Neural cell (in vitro differentiated cells): ENCODE data around the gene STX4. TPM values are rescaled to one million over a fixed set of nuclear protein-coding genes. Genes with fewer than 3 reads are reported as not detected.

Source experiments
- H2AFZ ChIP-seq: fragments of 200-600, 300-800 bp; sonication (generic), shearing (Covaris generic); 2 replicates; pipeline ENCODE4 v1.6.0; 2014; ENCODE audit warnings: low read depth, mild to moderate bottlenecking, antibody characterized with exemption, low read length, moderate library complexity
- H3F3A ChIP-seq: fragments of 200-600 bp; shearing (Covaris generic); 2 replicates; pipeline ENCODE4 v1.6.1; 2016; ENCODE audit warnings: mild to moderate bottlenecking, moderate library complexity, mixed read lengths, antibody characterized with exemption, low read length; ENCODE audit not compliant: insufficient read depth, poor library complexity, severe bottlenecking
- H3K27ac ChIP-seq: fragments of 200-600, 300-800 bp; sonication (generic), shearing (Covaris generic); 2 replicates; pipeline ENCODE4 v1.5.1; 2014; ENCODE audit warnings: mild to moderate bottlenecking, low read length, moderate library complexity
- H3K27me3 ChIP-seq: fragments of 300-800, 200-600 bp; sonication (generic), shearing (Covaris generic); 2 replicates; pipeline ENCODE4 v1.6.0; 2014; ENCODE audit warnings: mild to moderate bottlenecking, low read depth, low read length, moderate library complexity; ENCODE audit not compliant: insufficient read depth
- H3K36me3 ChIP-seq: fragments of 300-800, 200-600 bp; sonication (generic), shearing (Covaris generic); 2 replicates; pipeline ENCODE4 v1.5.1; 2014; ENCODE audit warnings: mild to moderate bottlenecking, antibody characterized with exemption, low read length, moderate library complexity; ENCODE audit not compliant: insufficient read depth
- H3K4me2 ChIP-seq: fragments of 300-800, 200-600 bp; sonication (generic), shearing (Covaris generic); 2 replicates; pipeline ENCODE4 v1.6.0; 2014; ENCODE audit warnings: mild to moderate bottlenecking, low read length
- H3K4me3 ChIP-seq: fragments of 300-800, 200-600 bp; sonication (generic), shearing (Covaris generic); 2 replicates; pipeline ENCODE4 v1.5.1; 2014; ENCODE audit warnings: mild to moderate bottlenecking, low read length, moderate library complexity
- H3K79me2 ChIP-seq: fragments of 200-600 bp; shearing (Covaris generic); replicated peaks from 2 replicates; pipeline ENCODE4 v1.6.0; 2014; ENCODE audit warnings: mild to moderate bottlenecking, low read length, moderate library complexity; ENCODE audit not compliant: insufficient read depth
- H3K9ac ChIP-seq: fragments of 300-800, 200-600 bp; sonication (generic), shearing (Covaris generic); 2 replicates; pipeline ENCODE4 v1.6.1; 2016; ENCODE audit warnings: mild to moderate bottlenecking, low read length, mixed read lengths
- H3K9me2 ChIP-seq: fragments of 200-600 bp; shearing (Covaris generic); 2 replicates; pipeline ENCODE4 v1.6.1; 2016; ENCODE audit warnings: mild to moderate bottlenecking, low read length, mixed read lengths; ENCODE audit not compliant: insufficient read depth
- H3K9me3 ChIP-seq: fragments of 200-600, 300-800 bp; sonication (generic), shearing (Covaris generic); 2 replicates; pipeline ENCODE4 v1.6.1; 2016; ENCODE audit warnings: mild to moderate bottlenecking, mixed run types, low read length, moderate library complexity, mixed read lengths
- H4K20me1 ChIP-seq: fragments of 200-600 bp; shearing (Covaris generic); 2 replicates; pipeline ENCODE4 v1.6.1; 2016; ENCODE audit warnings: mild to moderate bottlenecking, mixed run types; ENCODE audit not compliant: insufficient read depth
- CTCF ChIP-seq: fragments of 450-650 bp; IDR thresholded peaks from 2 replicates; pipeline ENCODE4 v1.5.1; 2014; ENCODE audit warnings: antibody characterized with exemption, mild to moderate bottlenecking, moderate library complexity; ENCODE audit not compliant: poor library complexity, severe bottlenecking
- EP300 ChIP-seq: fragments of 450-650 bp; conservative IDR thresholded peaks from 2 replicates; pipeline ENCODE4 v1.6.1; 2014; ENCODE audit warnings: antibody characterized with exemption, mild to moderate bottlenecking, moderate library complexity; ENCODE audit not compliant: poor library complexity, severe bottlenecking
- EZH2 ChIP-seq: fragments of 200-600, 300-800 bp; shearing (Covaris generic), sonication (generic); IDR thresholded peaks from 2 replicates; pipeline ENCODE4 v1.6.1; 2014; ENCODE audit warnings: antibody characterized with exemption, low read length, borderline replicate concordance, mild to moderate bottlenecking; ENCODE audit not compliant: insufficient read depth, poor library complexity, severe bottlenecking
- MXI1 ChIP-seq: fragments of 450-650 bp; conservative IDR thresholded peaks from 2 replicates; pipeline ENCODE4 v1.6.1; 2014; ENCODE audit warnings: antibody characterized with exemption, mild to moderate bottlenecking; ENCODE audit not compliant: poor library complexity, severe bottlenecking
- POLR2AphosphoS5 ChIP-seq: IDR thresholded peaks from 2 replicates; pipeline ENCODE4 v1.6.1; 2012
- RAD21 ChIP-seq: fragments of 450-650 bp; conservative IDR thresholded peaks from 2 replicates; pipeline ENCODE4 v1.6.1; 2014; ENCODE audit warnings: antibody characterized with exemption, mild to moderate bottlenecking, moderate library complexity
- REST ChIP-seq: IDR thresholded peaks from 2 replicates; pipeline ENCODE4 v1.6.1; 2012; ENCODE audit warnings: borderline replicate concordance
- SMC3 ChIP-seq: fragments of 450-650 bp; conservative IDR thresholded peaks from 2 replicates; pipeline ENCODE4 v1.6.1; 2014; ENCODE audit warnings: antibody characterized with exemption, mild to moderate bottlenecking, moderate library complexity; ENCODE audit not compliant: poor library complexity
- TAF1 ChIP-seq: IDR thresholded peaks from 2 replicates; pipeline ENCODE4 v1.6.1; 2012; ENCODE audit warnings: low read depth
- polyA plus RNA-seq: library from polyadenylated mRNA; depleted of rRNA; stranded (reverse); fragments of >200 nt; gene quantifications from 2 replicates; pipeline ENCODE4 v1.2.3, GENCODE V29; 2014

Gene STX4
- polyA plus RNA-seq, 1 donor from 2014 or later: 32.2 TPM

GRCh38 chr16:31083981-31084380 is 50.6 kb downstream of the STX4 start:
- Histone ChIP-seq H3K36me3 (peaks cover 7% of the 10 kb centered on the region), H4K20me1 (no peaks in the 10 kb centered on the region), H3K9me2 (no peaks in the 10 kb centered on the region), H3K27me3 (no peaks in the 10 kb centered on the region), H3K9ac (no peak overlapping the region), H3K4me2 (no peak overlapping the region), H3F3A (no peaks in the 10 kb centered on the region), H3K9me3 (no peaks in the 10 kb centered on the region), H2AFZ (no peak overlapping the region), H3K79me2 (no peaks in the 10 kb centered on the region), H3K27ac (no peak overlapping the region), H3K4me3 (no peak overlapping the region)
- TF ChIP-seq EP300 (no peak), TAF1 (no peak), SMC3 (no peak), POLR2AphosphoS5 (no peak)

- TF ChIP-seq TAF1 (no peak), RAD21 (no peak), EZH2 (no peak), MXI1 (no peak), REST (no peak), POLR2AphosphoS5 (no peak), SMC3 (no peak), CTCF (no peak), EP300 (no peak)
- no peak overlapping the region for H3K4me3 ChIP-seq
- no peaks in the 10 kb centered on the region for H3K79me2 ChIP-seq
- no peaks in the 10 kb centered on the region for H4K20me1 ChIP-seq
- no peak overlapping the region for H3K27ac ChIP-seq
- no peaks in the 10 kb centered on the region for H3K9me2 ChIP-seq
- no peak overlapping the region for H2AFZ ChIP-seq
- H3K9ac ChIP-seq: no peak overlapping the region
- H3K27me3 ChIP-seq: no peaks in the 10 kb centered on the region
- no peaks in the 10 kb centered on the region for H3F3A ChIP-seq
- H3K9me3 ChIP-seq: no peaks in the 10 kb centered on the region
- H3K36me3 ChIP-seq: peaks cover 5% of the 10 kb centered on the region
- H3K4me2 ChIP-seq: no peak overlapping the region
Measured at GRCh38 chr16:31084584-31085302, 51.4 kb downstream of the STX4 start.
